Skeletal muscle satellite cell (primary cell): Measurements from ENCODE around the gene PATZ1.
A peak's percentile ranks its signal among the peaks of the same experiment; 100 is the strongest.
"Not testable (repeated sequence)": the region's sequence is repeated elsewhere in the genome, so short reads cannot be mapped to it uniquely, and the experiment has no call there.

Source experiments
- H3K27me3 ChIP-seq: 2 replicates; pipeline ENCODE4 v1.7.0; 2013; ENCODE audit warnings: low read length; ENCODE audit not compliant: control insufficient read depth, insufficient read depth
- H3K36me3 ChIP-seq: 2 replicates; pipeline ENCODE4 v1.7.0; 2013; ENCODE audit warnings: mild to moderate bottlenecking, control low read depth, low read length; ENCODE audit not compliant: insufficient read depth
- H3K4me1 ChIP-seq: 2 replicates; pipeline ENCODE4 v1.7.0; 2013; ENCODE audit warnings: low read length; ENCODE audit not compliant: control insufficient read depth, insufficient read depth
- H3K4me2 ChIP-seq: 2 replicates; pipeline ENCODE4 v1.7.0; 2013; ENCODE audit warnings: mild to moderate bottlenecking, low read length
- H3K4me3 ChIP-seq: 2 replicates; pipeline ENCODE4 v1.7.0; 2013; ENCODE audit warnings: low read length
- H3K9ac ChIP-seq: 2 replicates; pipeline ENCODE4 v1.7.0; 2013; ENCODE audit warnings: mild to moderate bottlenecking, low read depth, low read length, moderate library complexity
- H3K9me3 ChIP-seq: replicated peaks from 2 replicates; pipeline ENCODE4 v1.7.0; 2013; ENCODE audit warnings: mild to moderate bottlenecking, control low read depth, low read length

Gene PATZ1

GRCh38 chr22:31328544-31328960 is 17.6 kb downstream of the PATZ1 start:
- Histone ChIP-seq H3K27me3 (no peaks in the 10 kb centered on the region), H3K9ac (no peak overlapping the region), H3K9me3 (no peaks in the 10 kb centered on the region), H3K4me2 (no peak overlapping the region), H3K4me3 (no peak overlapping the region), H3K4me1 (peaks cover 12% of the 10 kb centered on the region), H3K36me3 (peaks cover 44% of the 10 kb centered on the region)

- Histone ChIP-seq H3K27me3 (no peaks in the 10 kb centered on the region), H3K9ac (no peak overlapping the region), H3K4me1 (peaks cover 9% of the 10 kb centered on the region), H3K9me3 (no peaks in the 10 kb centered on the region), H3K4me3 (no peak overlapping the region), H3K4me2 (no peak overlapping the region), H3K36me3 (peaks cover 44% of the 10 kb centered on the region)
These were observed 18.2 kb downstream of the PATZ1 start for GRCh38 chr22:31327806-31328543.

GRCh38 chr22:31326877-31327276 is 19.3 kb downstream of the PATZ1 start:
- H3K9me3 ChIP-seq, result no peaks in the 10 kb centered on the region
- H3K36me3 ChIP-seq, result peaks cover 36% of the 10 kb centered on the region
- H3K4me1 ChIP-seq, result peaks cover 4% of the 10 kb centered on the region
- no peaks in the 10 kb centered on the region for H3K27me3 ChIP-seq
- no peak overlapping the region for H3K9ac ChIP-seq
- H3K4me3 ChIP-seq, result no peak overlapping the region
- H3K4me2 ChIP-seq, result no peak overlapping the region

GRCh38 chr22:31323578-31324550 is 22.3 kb downstream of the PATZ1 start:
- Histone ChIP-seq H3K27me3 (no peaks in the 10 kb centered on the region), H3K4me1 (peaks cover 4% of the 10 kb centered on the region), H3K36me3 (peaks cover 20% of the 10 kb centered on the region), H3K4me3 (no peak overlapping the region), H3K4me2 (no peak overlapping the region), H3K9me3 (no peaks in the 10 kb centered on the region), H3K9ac (no peak overlapping the region)

- H3K36me3 ChIP-seq, result peaks cover 11% of the 10 kb centered on the region
- H3K27me3 ChIP-seq, result no peaks in the 10 kb centered on the region
- H3K9me3 ChIP-seq, result no peaks in the 10 kb centered on the region
- no peak overlapping the region for H3K4me2 ChIP-seq
- H3K9ac ChIP-seq, result no peak overlapping the region
- no peaks in the 10 kb centered on the region for H3K4me1 ChIP-seq
- no peak overlapping the region for H3K4me3 ChIP-seq
These were observed 24.7 kb downstream of the PATZ1 start for GRCh38 chr22:31321421-31321820.

- not testable (repeated sequence) for H3K4me1 ChIP-seq, H3K4me3 ChIP-seq, H3K9me3 ChIP-seq, H3K4me2 ChIP-seq, H3K36me3 ChIP-seq, H3K9ac ChIP-seq, H3K27me3 ChIP-seq
These were observed 31.9 kb downstream of the PATZ1 start for GRCh38 chr22:31314220-31314619.

GRCh38 chr22:31313366-31314147 is 32.6 kb downstream of the PATZ1 start:
- Histone ChIP-seq H3K27me3 (peaks cover 4% of the 10 kb centered on the region), H3K36me3 (no peaks in the 10 kb centered on the region), H3K4me1 (no peaks in the 10 kb centered on the region), H3K9ac (peak overlapping the region; percentile 23), H3K4me3 (no peak overlapping the region), H3K9me3 (no peaks in the 10 kb centered on the region), H3K4me2 (peak overlapping the region; percentile 5)

- no peaks in the 10 kb centered on the region for H3K4me1 ChIP-seq
- H3K4me3 ChIP-seq, result no peak overlapping the region
- H3K27me3 ChIP-seq, result peaks cover 8% of the 10 kb centered on the region
- H3K9ac ChIP-seq, result no peak overlapping the region
- H3K9me3 ChIP-seq, result no peaks in the 10 kb centered on the region
- H3K4me2 ChIP-seq, result no peak overlapping the region
- H3K36me3 ChIP-seq, result no peaks in the 10 kb centered on the region
These were observed 38.0 kb downstream of the PATZ1 start for GRCh38 chr22:31308181-31308580.

GRCh38 chr22:31305194-31305593 is 41.0 kb downstream of the PATZ1 start:
- Histone ChIP-seq H3K9ac (no peak overlapping the region), H3K4me3 (no peak overlapping the region), H3K27me3 (peaks cover 29% of the 10 kb centered on the region), H3K4me2 (no peak overlapping the region), H3K9me3 (no peaks in the 10 kb centered on the region), H3K36me3 (no peaks in the 10 kb centered on the region), H3K4me1 (no peaks in the 10 kb centered on the region)

- no peak overlapping the region for H3K4me3 ChIP-seq
These were observed 43.6 kb downstream of the PATZ1 start for GRCh38 chr22:31302537-31302936.

GRCh38 chr22:31302006-31302405 is 44.1 kb downstream of the PATZ1 start:
- no peak overlapping the region for H3K9ac ChIP-seq
- no peaks in the 10 kb centered on the region for H3K36me3 ChIP-seq
- no peak overlapping the region for H3K4me2 ChIP-seq
- no peaks in the 10 kb centered on the region for H3K4me1 ChIP-seq
- no peaks in the 10 kb centered on the region for H3K9me3 ChIP-seq
- H3K27me3 ChIP-seq, result peaks cover 36% of the 10 kb centered on the region
- no peak overlapping the region for H3K4me3 ChIP-seq

More at GRCh38 chr22:31302537-31302936, 43.6 kb downstream of the PATZ1 start:
- no peak overlapping the region for H3K9ac ChIP-seq
- no peaks in the 10 kb centered on the region for H3K9me3 ChIP-seq
- no peaks in the 10 kb centered on the region for H3K4me1 ChIP-seq
- H3K36me3 ChIP-seq, result no peaks in the 10 kb centered on the region
- H3K4me2 ChIP-seq, result no peak overlapping the region
- H3K27me3 ChIP-seq, result peaks cover 36% of the 10 kb centered on the region
